D721Med (cell line): ENCODE results near the gene IGSF21.

Experiments used
- DNase-seq: peaks from one replicate; pipeline ENCODE4 v3.0.0; 2011; ENCODE audit warnings: low spot score; ENCODE audit not compliant: insufficient read length
- FAIRE-seq: peaks from 2 replicates; lab custom pipeline; 2011; peaks lifted over from hg19 to GRCh38; lab: Jason Lieb, UNC
- TF ChIP-seq, protein P1 (sequence below): IDR thresholded peaks from 2 replicates; pipeline ENCODE4 v1.5.1; 2012; ENCODE audit warnings: mild to moderate bottlenecking, control low read depth; ENCODE audit not compliant: insufficient read depth; ENCODE audit errors: missing control alignments

IGSF21 gene

GRCh38 chr1:18085387-18086074, 22.1 kb upstream of the IGSF21 start:
- DNase-seq (no peak), FAIRE-seq (no peak)
- TF ChIP-seq, protein P1, sequence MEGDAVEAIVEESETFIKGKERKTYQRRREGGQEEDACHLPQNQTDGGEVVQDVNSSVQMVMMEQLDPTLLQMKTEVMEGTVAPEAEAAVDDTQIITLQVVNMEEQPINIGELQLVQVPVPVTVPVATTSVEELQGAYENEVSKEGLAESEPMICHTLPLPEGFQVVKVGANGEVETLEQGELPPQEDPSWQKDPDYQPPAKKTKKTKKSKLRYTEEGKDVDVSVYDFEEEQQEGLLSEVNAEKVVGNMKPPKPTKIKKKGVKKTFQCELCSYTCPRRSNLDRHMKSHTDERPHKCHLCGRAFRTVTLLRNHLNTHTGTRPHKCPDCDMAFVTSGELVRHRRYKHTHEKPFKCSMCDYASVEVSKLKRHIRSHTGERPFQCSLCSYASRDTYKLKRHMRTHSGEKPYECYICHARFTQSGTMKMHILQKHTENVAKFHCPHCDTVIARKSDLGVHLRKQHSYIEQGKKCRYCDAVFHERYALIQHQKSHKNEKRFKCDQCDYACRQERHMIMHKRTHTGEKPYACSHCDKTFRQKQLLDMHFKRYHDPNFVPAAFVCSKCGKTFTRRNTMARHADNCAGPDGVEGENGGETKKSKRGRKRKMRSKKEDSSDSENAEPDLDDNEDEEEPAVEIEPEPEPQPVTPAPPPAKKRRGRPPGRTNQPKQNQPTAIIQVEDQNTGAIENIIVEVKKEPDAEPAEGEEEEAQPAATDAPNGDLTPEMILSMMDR, result no peak

- no peak for FAIRE-seq
- TF ChIP-seq, protein P1, result no peak
- no peak for DNase-seq
Observed at GRCh38 chr1:18088077-18088594, 19.5 kb upstream of the IGSF21 start.

DNA sequence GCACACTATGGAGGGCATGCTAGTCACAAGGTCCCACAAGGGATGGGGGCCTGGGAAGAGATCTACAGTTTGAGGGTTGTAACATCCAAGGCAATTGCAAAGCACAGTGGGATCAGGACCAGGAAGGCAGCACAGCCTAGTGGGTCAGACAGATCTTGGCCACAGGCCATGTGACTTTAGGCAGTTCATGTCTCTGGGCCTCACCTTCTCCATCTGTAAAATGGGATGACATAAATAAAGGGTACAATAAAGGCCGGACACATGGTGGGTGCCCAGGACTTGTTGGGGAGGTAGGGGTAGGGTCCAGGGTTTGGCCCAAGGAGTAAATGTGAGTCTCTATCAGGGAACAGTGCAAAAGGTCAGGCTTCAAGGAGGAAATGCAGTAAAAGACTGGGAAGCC, 18.1 kb upstream of the IGSF21 start:
- DNase-seq, result no peak
- FAIRE-seq, result no peak
- TF ChIP-seq, protein P1, result no peak

- no peak for FAIRE-seq
- DNase-seq, result no peak
- TF ChIP-seq, protein P1, result no peak
Observed at GRCh38 chr1:18090636-18091035, 17.0 kb upstream of the IGSF21 start.

GRCh38 chr1:18091660-18092446, 15.7 kb upstream of the IGSF21 start:
- TF ChIP-seq, protein P1, result no peak
- FAIRE-seq, result no peak
- no peak for DNase-seq

DNA sequence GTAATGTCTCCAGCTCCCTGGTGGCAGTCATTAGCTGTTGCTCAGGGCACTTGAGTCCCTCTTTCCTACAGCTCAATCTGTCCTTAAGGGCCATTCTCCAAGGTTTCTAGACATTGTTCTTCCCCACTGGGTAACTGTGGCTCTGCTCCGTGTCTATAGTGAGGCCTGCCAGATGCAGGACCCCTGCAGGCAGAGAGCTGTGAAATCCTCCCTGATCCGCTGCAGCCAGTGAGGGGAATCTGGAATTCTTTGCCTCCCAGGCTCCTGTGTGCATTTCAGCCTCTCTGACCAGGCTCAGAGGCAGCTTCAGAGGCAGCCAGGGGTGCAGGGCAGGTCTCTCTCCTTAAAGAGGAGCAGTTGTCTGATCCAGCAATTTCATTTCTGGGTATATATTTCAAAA, 14.4 kb upstream of the IGSF21 start:
- FAIRE-seq, result no peak
- no peak for DNase-seq
- TF ChIP-seq, protein P1, result no peak
